Measurements from ENCODE around the gene PTPN3.

DNA sequence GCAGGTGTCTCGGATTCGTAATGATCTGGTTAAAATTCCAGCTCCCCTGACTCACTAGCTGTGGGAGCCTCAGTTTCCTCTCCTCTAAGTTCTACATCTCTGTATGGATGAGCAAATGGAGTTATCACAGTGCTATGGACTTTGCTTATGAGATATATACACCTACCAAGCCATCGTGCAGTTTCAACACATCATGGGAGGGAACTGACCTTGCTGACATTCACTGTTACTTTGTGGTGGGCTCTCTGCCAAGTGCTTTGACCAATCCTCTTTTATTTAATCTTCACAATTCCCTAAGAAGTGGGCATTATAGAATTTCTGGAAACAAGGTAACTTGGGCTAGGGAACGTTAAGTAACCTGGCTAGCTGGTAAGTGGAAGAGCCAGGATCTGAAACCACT lies 70.2 kb downstream of the PTPN3 start:
- TF ChIP-seq, protein P1, sequence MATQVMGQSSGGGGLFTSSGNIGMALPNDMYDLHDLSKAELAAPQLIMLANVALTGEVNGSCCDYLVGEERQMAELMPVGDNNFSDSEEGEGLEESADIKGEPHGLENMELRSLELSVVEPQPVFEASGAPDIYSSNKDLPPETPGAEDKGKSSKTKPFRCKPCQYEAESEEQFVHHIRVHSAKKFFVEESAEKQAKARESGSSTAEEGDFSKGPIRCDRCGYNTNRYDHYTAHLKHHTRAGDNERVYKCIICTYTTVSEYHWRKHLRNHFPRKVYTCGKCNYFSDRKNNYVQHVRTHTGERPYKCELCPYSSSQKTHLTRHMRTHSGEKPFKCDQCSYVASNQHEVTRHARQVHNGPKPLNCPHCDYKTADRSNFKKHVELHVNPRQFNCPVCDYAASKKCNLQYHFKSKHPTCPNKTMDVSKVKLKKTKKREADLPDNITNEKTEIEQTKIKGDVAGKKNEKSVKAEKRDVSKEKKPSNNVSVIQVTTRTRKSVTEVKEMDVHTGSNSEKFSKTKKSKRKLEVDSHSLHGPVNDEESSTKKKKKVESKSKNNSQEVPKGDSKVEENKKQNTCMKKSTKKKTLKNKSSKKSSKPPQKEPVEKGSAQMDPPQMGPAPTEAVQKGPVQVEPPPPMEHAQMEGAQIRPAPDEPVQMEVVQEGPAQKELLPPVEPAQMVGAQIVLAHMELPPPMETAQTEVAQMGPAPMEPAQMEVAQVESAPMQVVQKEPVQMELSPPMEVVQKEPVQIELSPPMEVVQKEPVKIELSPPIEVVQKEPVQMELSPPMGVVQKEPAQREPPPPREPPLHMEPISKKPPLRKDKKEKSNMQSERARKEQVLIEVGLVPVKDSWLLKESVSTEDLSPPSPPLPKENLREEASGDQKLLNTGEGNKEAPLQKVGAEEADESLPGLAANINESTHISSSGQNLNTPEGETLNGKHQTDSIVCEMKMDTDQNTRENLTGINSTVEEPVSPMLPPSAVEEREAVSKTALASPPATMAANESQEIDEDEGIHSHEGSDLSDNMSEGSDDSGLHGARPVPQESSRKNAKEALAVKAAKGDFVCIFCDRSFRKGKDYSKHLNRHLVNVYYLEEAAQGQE (IDR thresholded peaks at IDR 0.05; ENCODE audit: insufficient read depth in 1 of 2, low read depth in 2 of 2, low read length in 2 of 2), result no peak
- TF ChIP-seq POLR2AphosphoS5 (IDR thresholded peaks at IDR 0.05; ENCODE audit: low read depth, low read length) (no peak), TAF1 (IDR thresholded peaks at IDR 0.05; ENCODE audit: borderline replicate concordance, insufficient read depth, low read length) (no peak)
